ENCODE measurements around the gene GSK3B. TPM values are rescaled to one million over a fixed set of nuclear protein-coding genes. Genes with fewer than 3 reads are reported as not detected.

GSK3B gene
- total RNA-seq, 1 donor from 2014 or later, result 11.8 TPM

GRCh38 chr3:120029749-120030148, 64.5 kb downstream of the GSK3B start:
- TF ChIP-seq, protein P1, sequence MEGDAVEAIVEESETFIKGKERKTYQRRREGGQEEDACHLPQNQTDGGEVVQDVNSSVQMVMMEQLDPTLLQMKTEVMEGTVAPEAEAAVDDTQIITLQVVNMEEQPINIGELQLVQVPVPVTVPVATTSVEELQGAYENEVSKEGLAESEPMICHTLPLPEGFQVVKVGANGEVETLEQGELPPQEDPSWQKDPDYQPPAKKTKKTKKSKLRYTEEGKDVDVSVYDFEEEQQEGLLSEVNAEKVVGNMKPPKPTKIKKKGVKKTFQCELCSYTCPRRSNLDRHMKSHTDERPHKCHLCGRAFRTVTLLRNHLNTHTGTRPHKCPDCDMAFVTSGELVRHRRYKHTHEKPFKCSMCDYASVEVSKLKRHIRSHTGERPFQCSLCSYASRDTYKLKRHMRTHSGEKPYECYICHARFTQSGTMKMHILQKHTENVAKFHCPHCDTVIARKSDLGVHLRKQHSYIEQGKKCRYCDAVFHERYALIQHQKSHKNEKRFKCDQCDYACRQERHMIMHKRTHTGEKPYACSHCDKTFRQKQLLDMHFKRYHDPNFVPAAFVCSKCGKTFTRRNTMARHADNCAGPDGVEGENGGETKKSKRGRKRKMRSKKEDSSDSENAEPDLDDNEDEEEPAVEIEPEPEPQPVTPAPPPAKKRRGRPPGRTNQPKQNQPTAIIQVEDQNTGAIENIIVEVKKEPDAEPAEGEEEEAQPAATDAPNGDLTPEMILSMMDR (IDR thresholded peaks at IDR 0.05), result no peak
- intact Hi-C loops (cut with DNase I), result no loop called here
- H3K4me1 ChIP-seq, result no peaks in the 10 kb centered on the region

DNA sequence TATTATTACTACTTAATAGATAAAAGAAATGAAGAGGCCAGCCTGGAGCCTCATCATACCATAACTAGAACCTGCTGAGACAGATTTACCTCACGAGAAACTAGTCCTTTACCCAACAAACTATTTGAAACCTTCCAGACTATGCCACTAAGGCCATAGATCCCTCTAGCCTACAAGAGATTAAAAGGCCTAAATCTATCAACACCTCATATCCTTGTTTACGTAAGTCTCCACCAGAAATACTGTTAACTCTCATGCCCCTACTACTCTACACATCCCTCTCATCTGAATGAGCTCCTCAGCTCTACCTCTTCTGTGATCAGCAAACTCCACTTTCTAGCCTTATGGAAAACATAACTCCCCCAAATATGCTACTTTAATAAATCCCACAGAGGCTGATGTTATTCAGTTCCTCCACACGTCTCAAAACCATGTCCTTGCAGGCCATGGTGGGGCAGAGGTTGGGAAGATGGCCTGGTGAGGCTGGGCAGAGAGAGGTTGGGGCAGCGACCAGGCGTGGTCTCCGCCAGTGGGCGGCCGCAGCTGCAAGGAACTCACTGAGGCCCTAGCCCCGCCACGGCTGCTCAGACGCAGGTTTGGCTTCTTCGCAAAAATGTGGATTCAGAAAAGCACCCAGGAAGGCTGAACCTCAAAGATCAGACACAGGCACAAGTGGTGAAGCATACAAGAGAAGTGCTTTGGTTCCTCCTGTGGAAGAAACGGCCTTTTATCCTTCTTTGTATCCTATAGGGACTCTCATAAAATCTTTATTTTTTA, 65.8 kb downstream of the GSK3B start:
- Histone ChIP-seq H3K9me3 (no peaks in the 10 kb centered on the region), H3K4me3 (no peak overlapping the region), H3K36me3 (no peaks in the 10 kb centered on the region), H3K27me3 (no peaks in the 10 kb centered on the region), H3K27ac (no peak overlapping the region), H3K4me1 (no peaks in the 10 kb centered on the region)
- TF ChIP-seq, protein P1 (IDR thresholded peaks at IDR 0.05), result no peak
- DNase-seq (ENCODE audit: low spot score in 2 of 2), result no peak
- intact Hi-C loops (cut with DNase I), result no loop called here

More at GRCh38 chr3:120029749-120030148, 64.5 kb downstream of the GSK3B start:
- Histone ChIP-seq H3K36me3 (no peaks in the 10 kb centered on the region), H3K27ac (no peak overlapping the region), H3K4me3 (no peak overlapping the region), H3K9me3 (no peaks in the 10 kb centered on the region), H3K27me3 (no peaks in the 10 kb centered on the region)
- no peak for DNase-seq (ENCODE audit: low spot score in 2 of 2)

- intact Hi-C loops (cut with DNase I), result no loop called here
- Histone ChIP-seq H3K27ac (no peak overlapping the region), H3K36me3 (no peaks in the 10 kb centered on the region), H3K4me3 (no peak overlapping the region), H3K27me3 (no peaks in the 10 kb centered on the region), H3K9me3 (no peaks in the 10 kb centered on the region), H3K4me1 (no peaks in the 10 kb centered on the region)
- no peak for DNase-seq (ENCODE audit: low spot score in 2 of 2)
- TF ChIP-seq, protein P1 (IDR thresholded peaks at IDR 0.05), result no peak
Measured at GRCh38 chr3:120027226-120027625, 67.0 kb downstream of the GSK3B start.

DNA sequence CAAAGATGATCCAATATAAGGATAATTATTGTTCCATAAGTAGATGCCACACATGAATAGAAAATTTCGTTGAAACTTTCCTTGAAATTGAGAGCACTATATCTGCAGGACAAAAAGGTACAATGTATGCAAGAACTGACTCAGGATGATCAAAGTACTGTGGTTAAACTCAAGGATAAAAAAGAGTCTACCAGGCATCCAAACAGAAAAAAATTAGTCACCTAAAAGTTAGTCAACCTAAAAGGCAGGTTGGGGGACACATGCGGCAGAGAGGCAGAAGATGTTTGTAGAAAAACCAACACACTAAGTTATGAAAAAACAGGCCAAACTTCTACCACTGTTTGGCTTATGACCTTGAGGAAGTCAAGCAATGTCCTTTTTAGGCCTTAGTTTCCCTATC, 68.7 kb downstream of the GSK3B start:
- TF ChIP-seq, protein P1 (IDR thresholded peaks at IDR 0.05), result no peak
- H3K9me3 ChIP-seq, result no peaks in the 10 kb centered on the region
- intact Hi-C loops (cut with DNase I), result no loop called here
- H3K27me3 ChIP-seq, result no peaks in the 10 kb centered on the region
- no peak overlapping the region for H3K4me3 ChIP-seq
- no peak overlapping the region for H3K27ac ChIP-seq
- DNase-seq (ENCODE audit: low spot score in 2 of 2), result no peak
- no peaks in the 10 kb centered on the region for H3K36me3 ChIP-seq
- no peaks in the 10 kb centered on the region for H3K4me1 ChIP-seq

- H3K4me1 ChIP-seq, result no peaks in the 10 kb centered on the region
- no peak overlapping the region for H3K4me3 ChIP-seq
- no peak overlapping the region for H3K27ac ChIP-seq
- intact Hi-C loops (cut with DNase I), result no loop called here
- TF ChIP-seq, protein P1 (IDR thresholded peaks at IDR 0.05), result no peak
- no peaks in the 10 kb centered on the region for H3K36me3 ChIP-seq
- no peaks in the 10 kb centered on the region for H3K27me3 ChIP-seq
- H3K9me3 ChIP-seq, result no peaks in the 10 kb centered on the region
- DNase-seq (ENCODE audit: low spot score in 2 of 2), result no peak
Measured at GRCh38 chr3:120024103-120024502, 70.1 kb downstream of the GSK3B start.

Data from ascending aorta (tissue), 2 donors.